Stimulated activated CD4-positive, alpha-beta T cell treated with anti-CD3 and anti-CD28 coated beads, Interleukin-12 subunit alpha, Interleukin-12 subunit beta, amount 100 ng/mL, for 4 hours (primary cell): ENCODE measurements around the gene DHX34.
"Not testable (repeated sequence)": the region's sequence is repeated elsewhere in the genome, so short reads cannot be mapped to it uniquely, and the experiment has no call there.

Experiments
- DNase-seq: peaks from one replicate; pipeline ENCODE4 v3.0.0-alpha.2; 2020

Gene DHX34

DNA sequence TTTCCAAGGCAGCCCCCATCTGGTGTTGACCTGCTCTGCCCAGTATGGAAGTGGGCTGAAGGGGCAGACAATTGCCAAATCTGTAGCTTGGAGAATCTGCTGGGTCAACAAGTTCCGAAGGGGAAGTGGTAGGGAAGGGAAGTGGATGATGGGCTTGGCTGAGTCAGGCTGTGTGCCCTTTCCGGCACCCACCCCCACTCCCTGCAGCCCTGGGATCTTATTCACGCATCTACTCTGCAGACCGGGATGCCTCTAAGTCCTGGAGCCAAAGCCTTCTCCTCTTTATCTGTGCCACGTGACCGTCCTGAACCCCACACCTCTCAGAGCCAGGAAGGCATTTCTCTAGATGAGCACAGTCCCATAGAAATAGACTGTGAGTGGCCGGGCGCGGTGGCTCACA, 24.6 kb upstream of the DHX34 start:
- no peak for DNase-seq

DNA sequence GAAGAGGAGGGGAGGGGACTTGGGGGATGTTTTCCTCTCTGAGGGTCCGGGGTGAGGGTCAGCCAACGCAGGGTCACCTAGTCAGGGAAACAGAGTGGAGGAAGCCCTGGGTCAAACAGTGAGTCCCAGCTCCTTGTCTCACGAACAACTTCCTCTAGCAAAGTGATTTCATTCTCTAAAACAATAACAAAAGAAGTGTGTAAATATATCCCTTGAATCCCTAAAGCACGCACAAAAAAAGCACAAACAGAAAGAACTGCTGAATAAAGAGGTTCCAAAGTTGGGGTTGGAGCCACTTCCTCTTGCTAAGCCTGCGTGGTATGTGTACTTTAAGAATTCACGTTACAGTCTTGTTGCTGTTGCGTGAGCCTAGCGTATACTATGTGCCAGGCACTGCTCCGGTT, 18.6 kb upstream of the DHX34 start:
- no peak for DNase-seq

DNA sequence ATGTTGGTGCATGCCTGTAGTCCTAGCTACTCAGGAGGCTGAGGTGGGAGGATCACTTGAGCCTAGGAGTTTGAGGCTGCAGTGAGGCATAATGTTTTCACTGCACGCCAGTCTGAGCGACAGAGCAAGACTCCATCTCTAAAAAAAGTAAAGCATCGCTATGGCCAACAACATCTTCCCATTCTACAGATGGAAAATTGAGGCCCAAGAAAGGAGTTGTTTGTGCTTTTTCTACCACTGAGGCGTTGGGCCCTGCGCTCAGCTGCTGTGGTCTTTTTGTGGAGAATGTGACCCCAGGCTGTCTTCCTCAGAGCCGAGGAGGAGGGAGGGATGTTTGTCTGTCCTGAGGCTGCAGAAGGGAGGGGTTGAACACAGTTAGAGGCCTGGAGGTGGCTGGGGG, 17.6 kb upstream of the DHX34 start:
- DNase-seq, result no peak

DNA sequence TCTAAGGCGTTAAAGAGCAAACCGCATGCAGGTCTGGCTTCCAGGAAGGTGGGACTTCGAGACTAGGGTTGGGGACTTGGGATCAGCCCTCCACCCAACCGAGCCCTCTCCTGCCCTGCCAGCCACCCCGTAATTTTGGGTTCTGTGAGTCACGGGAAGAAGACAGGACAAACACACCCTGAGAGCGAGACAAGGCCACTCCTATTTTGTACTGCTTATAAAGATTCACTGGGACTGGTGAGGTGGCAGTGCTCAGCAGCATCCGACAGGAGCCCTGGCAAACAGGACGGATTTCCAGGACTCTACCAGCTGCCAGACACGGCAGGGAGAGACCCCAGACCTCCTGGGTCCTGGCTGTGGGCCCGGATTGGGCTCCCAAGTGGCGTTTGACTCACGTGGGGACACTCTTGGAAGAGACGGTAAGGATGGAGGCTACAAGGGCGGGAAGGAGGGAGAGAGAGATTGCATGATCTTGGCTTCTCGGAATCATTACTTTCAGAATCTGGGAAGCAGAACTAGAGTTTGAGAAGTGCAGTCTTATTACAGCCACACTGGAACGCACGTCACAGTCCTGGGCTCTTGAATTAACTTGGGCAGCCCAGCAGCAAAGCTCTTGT, 17.1 kb upstream of the DHX34 start, which contains the start of gene C5AR2:
Gene C5AR2 (plus strand): TSS at position 245 of the 617 bp plus-strand sequence. CDS start 8,625 bp downstream, outside the sequence.
- DNase-seq, result no peak

DNA sequence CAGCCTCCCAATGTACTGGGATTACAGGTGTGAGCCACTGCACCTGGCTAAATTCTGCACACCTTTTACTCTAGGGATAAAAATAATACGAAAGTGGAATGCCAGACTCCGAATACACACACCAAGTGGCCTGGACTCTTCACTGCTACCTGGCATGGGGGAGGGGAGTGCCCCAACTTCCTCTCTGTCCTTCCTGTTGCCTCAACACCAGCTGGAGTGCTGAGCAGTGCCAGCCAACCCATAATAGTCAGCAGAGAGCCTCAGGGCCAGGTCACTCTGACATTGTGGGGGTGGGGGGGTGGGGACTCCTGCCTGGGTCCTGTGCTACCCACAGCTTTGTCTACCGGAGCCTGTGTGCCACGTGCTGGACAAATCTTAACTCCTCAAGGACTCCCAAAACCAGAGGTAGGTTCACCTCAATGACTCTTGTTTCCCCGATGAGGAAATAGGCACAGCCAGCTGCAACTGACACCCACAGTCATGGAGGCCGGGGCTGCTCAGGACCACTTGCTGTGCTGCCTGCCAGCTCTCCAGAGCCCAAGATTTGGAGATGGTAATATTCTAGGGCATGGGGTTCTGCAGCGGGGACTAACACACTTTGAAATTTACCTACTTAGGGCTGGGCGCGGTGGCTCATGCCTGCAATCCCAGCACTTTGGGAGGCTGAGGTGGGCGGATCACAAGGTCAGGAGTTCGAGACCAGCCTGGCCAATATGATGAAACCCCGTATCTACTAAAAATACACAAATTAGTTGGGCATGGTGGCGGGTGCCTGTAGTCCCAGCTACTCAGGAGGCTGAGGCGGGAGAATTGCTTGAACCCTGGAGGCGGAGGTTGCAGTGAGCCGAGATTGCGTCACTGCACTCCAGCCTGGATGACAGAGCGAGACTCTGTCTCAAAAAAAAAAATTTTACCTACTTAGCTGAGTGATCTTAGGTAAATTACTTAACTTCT, 12.1 kb upstream of the DHX34 start:
- DNase-seq, result not testable (repeated sequence)

DNA sequence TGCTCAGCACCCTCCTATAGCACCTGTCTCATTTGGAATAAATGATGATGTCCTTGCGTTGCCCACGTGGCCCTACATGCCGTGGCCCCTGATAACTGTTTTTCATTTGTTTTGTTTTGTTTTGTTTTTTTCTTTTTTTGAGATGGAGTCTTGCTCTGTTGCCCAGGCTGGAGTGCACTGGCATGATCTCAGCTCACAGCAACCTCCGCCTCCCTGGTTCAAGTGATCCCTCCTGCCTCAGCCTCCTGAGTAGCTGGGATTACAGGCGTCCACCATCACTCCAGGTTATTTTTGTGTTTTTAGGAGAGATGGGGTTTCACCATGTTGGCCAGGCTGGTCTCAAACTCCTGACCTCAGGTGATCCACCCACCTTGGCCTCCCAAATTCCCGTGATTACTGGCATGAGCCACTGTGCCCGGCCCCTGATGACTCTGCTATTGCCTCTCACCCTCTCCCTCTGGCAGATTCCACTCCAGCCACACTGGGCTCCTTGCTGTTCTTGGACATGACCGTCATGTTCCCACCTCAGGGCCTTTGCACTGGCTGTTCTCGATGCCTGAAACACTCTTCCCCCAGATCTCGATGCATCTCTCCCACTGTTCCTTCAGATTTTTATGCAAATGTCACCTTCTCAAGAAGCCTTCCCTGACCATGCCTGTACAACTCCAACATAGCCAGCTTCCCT, 9.8 kb upstream of the DHX34 start:
- DNase-seq, result no peak

DNA sequence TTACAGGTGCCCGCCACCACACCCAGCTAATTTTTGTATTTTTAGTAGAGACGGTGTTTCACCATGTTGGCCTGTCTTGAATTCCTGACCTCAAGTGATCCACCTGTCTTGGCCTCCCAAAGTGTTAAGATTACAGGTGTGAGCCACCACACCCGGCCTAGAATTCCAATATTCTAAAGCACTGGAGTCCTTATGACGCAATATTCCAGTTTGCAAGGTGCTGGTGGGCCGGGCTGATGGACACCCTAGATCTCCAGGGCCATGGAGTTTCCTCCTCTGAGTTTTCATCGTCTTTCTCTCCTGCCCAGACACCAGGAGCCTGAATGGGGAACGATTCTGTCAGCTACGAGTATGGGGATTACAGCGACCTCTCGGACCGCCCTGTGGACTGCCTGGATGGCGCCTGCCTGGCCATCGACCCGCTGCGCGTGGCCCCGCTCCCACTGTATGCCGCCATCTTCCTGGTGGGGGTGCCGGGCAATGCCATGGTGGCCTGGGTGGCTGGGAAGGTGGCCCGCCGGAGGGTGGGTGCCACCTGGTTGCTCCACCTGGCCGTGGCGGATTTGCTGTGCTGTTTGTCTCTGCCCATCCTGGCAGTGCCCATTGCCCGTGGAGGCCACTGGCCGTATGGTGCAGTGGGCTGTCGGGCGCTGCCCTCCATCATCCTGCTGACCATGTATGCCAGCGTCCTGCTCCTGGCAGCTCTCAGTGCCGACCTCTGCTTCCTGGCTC, 8.5 kb upstream of the DHX34 start:
- no peak for DNase-seq

DNA sequence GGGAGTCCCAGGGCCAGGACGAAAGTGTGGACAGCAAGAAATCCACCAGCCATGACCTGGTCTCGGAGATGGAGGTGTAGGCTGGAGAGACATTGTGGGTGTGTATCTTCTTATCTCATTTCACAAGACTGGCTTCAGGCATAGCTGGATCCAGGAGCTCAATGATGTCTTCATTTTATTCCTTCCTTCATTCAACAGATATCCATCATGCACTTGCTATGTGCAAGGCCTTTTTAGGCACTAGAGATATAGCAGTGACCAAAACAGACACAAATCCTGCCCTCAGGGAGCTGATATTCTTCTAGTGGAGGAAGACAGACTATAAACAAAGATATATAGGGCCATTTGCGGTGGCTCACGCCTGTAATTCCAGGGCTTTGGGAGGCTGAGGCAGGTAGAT, 7.4 kb upstream of the DHX34 start:
- DNase-seq, result no peak

DNA sequence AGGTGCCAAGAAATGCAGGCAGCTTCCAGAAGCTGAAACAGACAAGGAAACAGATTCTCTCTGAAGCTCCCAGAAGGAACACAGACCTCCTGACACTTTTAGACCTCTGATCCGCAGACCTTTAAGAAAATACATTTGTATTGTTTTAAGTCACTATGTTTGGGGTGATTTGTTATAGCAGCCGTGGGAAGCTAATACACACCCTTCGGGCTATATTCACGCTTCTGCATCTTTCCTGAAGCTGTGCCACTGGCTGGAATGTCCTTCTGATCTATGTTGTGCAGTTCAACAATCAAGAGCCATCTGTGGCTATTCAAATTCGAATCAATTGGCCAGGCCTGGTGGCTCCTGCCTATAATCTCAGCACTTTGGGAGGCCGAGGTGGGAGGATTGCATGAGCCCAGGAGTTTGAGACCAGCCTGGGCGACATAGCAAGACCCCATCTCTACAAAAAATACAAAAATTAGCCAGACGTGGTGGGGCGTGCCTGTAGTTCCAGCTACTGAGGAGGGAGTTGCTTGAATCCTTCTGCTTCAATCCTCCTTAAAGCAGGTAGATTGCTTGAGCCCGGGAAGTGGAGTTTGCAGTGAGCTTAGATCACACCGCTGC, 5.8 kb upstream of the DHX34 start:
- DNase-seq, result no peak

DNA sequence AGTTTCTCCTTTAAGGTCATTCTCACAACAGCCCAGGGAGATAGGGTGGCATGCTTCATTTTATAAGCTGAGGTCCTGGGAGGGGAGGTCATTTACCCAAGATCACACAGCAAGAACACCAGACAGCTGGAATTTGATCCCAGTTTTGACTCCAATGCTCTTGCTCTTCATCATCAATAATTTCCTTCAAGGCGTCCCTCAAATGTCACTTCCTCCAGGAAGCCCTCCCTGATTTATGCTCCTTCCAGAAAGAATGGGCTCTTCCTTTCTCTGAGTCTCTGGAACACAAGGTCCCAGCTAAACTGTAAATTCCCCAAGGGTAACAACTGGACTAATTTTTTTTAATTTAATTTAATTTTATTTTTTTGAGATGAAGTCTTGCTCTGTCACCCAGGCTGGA, 4.7 kb upstream of the DHX34 start:
- DNase-seq, result no peak

DNA sequence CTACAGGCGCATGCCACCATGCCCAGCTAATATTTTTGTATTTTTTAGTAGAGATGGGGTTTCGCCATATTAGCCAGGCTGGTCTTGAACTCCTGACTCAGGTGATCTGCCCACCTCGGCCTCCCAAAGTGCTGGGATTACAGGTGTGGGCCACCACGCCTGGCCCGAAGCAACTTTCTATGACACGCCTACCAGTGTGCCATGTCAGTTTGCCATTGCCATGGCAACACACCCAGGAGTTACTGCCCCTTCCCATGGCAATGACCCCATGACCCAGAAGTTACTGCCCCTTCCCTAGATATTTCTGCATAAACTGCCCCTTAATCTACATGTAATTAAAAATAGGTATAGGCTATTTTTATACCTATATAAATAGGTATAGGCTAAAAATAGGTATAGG, 3.1 kb upstream of the DHX34 start:
- not testable (repeated sequence) for DNase-seq

DNA sequence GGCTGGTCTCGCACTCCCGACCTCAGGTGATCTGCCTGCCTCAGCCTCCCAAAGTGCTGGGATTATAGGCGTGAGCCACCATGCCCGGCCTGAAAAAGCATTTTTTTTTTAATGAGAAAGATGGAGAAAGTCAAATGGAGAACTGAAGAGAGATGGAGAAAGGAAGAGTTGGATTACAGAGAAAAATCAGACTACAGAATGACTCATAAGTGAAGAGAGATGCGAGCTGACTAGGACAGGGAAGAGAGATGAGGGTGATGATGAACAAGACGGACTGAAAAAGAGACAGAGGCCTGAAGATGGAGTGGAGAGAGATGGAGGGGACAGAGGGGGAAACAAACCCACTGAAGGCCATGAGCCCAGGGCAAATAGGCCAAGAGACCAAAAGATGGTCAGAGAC, 1.5 kb downstream of the DHX34 start:
- DNase-seq, result no peak

DNA sequence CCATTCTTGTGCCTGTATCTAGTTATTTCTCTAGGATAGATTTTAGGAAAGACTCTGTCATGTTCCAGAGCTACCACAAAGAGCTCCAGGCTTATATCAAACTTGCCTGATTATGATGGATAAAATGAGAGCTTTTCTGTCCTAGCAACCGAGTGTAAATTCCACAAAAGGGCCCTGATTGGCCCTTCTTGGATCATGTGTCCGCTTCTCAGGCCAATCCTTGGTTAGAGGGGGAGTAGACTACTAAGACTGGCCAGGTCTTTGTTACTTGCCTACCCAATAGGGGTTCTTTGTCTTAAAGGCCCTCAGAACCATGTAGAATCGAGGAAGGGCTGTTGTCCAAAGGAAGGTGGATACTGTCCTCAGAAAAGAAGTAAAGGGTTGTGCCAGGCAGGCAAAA, 2.4 kb downstream of the DHX34 start:
- no peak for DNase-seq

DNA sequence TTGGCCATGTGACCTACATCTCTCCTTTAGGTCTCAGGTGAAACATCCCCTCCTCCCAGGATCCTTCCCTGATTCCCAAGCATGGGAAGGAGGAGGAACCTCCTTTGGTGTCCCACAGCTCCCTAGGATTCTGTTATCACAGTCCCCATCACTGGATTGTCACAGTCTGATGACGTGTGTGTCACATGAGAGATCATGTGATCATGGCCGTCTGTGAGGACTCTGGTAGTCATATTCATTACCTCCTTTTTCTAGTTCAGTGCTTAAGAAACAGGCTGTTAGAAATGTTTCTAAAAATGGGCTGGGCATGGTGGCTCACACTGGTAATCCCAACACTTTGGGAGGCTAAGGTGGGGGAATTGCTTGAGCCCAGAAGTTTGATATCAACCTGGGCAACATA, 3.0 kb downstream of the DHX34 start:
- no peak for DNase-seq

DNA sequence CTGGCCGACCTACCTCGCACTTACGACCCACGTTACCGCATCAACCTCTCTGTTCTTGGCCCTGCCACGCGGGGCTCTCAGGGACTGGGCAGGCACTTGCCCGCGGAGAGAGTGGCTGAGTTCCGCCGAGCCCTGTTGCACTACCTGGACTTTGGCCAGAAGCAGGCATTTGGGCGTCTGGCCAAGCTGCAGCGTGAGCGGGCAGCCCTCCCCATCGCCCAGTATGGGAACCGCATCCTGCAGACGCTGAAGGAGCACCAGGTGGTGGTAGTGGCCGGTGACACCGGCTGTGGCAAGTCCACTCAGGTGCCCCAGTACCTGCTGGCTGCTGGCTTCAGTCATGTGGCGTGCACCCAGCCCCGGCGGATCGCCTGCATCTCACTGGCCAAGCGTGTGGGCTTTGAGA, 4.2 kb downstream of the DHX34 start:
- DNase-seq, result no peak

DNA sequence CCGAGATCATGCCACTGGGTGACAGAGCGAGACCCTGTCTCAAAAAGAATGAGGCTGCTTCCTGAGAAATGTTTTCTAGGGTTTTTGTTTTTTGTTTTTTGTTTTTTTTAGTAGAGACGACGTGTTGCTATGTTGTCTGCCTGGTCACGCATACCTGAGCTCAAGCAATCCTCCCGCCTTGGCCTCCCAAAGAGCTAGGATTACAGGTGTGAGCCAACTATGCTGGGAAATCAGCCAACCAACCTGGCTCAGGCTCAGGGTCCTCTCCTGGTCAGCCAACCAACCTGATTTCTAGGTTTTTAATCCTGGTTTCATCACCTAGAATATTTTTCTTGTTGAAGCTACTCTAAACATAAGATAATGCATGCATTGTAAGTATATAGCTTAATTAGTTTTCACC, 7.8 kb downstream of the DHX34 start:
- DNase-seq, result no peak

DNA sequence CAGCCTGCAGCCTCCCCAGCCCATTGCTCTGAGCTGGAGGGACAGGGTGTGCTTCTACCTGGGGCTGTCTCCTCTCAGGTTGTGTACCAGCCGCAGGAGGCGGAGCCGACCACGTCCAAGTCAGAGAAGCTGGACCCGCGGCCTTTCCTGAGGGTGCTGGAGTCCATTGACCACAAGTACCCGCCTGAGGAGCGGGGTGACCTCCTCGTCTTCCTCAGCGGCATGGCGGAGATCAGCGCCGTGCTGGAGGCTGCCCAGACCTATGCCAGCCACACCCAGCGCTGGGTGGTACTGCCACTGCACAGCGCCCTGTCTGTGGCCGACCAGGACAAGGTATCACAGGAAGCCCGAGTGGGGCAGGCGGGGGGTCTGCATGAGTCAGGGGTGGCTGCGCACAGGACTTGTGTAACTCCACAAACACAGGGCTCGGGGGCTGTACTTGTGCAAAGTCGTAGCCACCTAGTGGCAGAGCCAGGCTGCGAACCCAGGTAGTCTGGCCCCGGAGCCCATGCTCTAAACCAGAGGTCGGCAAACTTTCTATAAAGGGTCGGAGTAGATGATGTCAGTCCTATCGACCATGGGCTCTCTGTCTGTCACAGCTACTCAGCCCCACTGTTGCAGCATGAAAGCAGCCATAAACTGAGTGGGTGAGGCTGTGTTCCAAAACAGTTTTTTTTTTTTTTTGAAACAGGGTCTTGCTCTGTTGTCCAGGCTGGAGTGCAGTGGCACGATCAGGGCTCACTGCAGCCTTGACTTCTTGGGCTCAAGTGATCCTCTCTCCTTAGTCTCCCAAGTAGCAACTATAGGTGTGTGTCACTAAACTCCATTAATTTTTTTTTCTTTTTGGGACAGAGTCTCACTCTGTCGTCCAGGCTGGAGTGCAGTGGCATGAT, 8.9 kb downstream of the DHX34 start:
- DNase-seq, result no peak

DNA sequence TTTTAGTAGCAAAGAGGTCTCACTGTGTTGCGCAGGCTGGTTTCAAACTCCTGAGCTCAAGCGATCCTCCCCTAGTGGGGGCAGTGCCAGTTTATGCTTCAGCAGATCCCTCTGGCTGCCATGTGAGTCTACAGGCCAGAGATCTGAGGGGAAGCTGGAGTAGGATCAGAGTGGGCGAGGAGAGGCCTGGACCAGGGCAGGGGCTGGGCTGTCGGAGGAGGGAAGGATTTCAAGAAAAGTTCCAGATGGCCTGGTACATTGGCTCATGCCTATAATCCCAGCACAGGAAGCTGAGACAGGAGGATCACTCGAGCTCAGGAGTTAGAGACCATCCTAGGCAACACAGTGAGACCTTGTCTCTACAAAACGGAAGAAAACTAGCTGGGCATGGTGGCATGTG, 9.8 kb downstream of the DHX34 start:
- DNase-seq, result no peak

DNA sequence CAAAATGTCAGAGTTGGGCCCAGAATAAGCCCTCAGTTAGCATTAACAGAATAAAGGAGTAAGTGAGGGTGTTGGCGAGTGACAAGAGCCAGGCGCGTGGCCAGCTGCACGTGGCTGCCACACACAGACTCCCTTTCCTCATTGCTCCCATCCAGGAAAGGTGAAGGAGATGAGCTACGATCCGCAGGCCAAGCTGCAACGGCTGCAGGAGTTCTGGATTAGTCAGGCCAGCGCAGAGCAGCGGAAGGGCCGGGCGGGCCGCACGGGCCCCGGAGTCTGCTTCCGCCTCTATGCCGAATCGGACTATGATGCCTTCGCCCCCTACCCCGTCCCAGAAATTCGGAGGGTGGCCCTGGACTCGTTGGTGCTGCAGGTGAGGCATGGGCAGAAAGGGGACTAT, 13.2 kb downstream of the DHX34 start:
- no peak for DNase-seq

DNA sequence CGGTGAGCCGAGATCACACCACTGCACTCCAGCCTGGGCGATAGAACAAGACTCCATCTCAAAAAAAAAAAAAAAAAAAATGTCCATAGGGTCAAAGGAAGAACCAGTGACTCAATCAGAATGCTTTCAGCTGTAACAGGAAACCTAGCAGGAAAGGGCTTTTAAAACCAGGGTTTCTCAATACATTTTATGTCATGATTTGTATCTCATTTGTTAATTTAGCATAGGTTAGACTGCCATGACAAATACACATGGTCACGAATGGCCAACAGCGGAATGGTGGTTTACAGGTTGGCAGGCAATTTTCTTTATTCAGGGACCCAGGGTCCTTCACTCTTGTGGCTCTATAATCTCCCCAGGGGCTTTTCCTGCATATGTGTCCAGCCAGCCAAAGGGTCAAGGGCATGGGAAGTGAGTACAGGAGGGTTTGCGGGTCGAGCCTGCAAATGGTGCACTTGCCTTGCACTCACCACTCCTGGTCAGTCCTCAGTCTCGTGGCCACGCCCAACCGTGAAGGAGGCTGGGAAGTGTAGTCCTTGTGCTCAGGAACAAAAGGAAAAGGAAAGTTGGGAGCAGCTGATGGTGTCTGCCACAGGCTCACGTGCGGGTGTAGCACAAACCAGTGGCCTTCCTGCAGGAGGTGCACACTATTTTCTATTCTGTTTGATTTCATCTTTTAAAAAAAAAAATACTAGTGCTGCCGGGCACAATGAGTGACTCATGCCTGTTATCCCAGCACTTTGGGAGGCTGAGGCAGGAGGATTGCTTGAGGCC, 14.8 kb downstream of the DHX34 start:
- DNase-seq, result no peak

DNA sequence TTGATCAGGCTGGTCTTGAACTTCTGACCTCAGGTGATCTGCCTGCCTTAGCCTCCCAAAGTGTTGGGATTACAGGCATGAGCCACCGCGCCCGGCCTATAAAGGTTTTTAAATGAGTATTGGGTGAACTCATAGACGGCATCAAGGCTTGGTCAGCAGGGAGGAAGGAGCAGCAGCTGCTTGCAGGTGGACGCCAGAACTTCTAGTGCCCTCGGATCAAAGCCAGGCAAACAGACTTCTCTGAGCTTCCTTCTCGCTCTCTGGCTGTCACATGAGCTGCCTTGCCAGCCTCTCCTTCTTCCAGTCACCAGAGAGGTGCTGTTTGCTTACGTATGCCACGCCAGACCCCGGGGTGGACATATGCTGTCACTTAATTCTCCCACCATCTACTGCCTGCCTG, 16.3 kb downstream of the DHX34 start:
- not testable (repeated sequence) for DNase-seq
